Urinary bladder (tissue), 4 donors: Measurements from ENCODE around the gene RPL22. TPM values are rescaled to one million over a fixed set of nuclear protein-coding genes. Genes with fewer than 3 reads are reported as not detected.

ENCODE experiments used
- DNase-seq: peaks from one replicate; pipeline ENCODE4 v3.0.0-alpha.2; 2015; ENCODE audit errors: extremely low spot score
- H3K27ac ChIP-seq: one replicate; pipeline ENCODE4 v1.5.1; 2013; ENCODE audit warnings: low read depth, mild to moderate bottlenecking, moderate library complexity
- H3K36me3 ChIP-seq: one replicate; pipeline ENCODE4 v1.6.1; 2013; ENCODE audit warnings: mild to moderate bottlenecking, moderate library complexity; ENCODE audit not compliant: insufficient read depth
- H3K4me1 ChIP-seq: one replicate; pipeline ENCODE4 v1.6.1; 2013; ENCODE audit warnings: mild to moderate bottlenecking, moderate library complexity; ENCODE audit not compliant: insufficient read depth
- H3K4me3 ChIP-seq: one replicate; pipeline ENCODE4 v1.5.1; 2013; ENCODE audit warnings: low read depth, low read length
- WGBS: extraction: QIAGEN DNeasy Blood & Tissue Kit; methylation state at CpG from one replicate; pipeline ENCODE4 v1.1.7; 2013; 5-methylcytosine and 5-hydroxymethylcytosine counted together
- polyA plus RNA-seq: library from polyadenylated mRNA; stranded (reverse); fragments of 200-250 nt; gene quantifications from one replicate; pipeline ENCODE4 v1.2.3, GENCODE V29; 2013
- total RNA-seq: library from RNA; depleted of rRNA; stranded (reverse); fragments of >200 nt; gene quantifications from one replicate; pipeline ENCODE4 v1.2.3, GENCODE V29; 2014
- donor health status: healthy with polysubstance abuse.
- donor health status: healthy.

The RPL22 gene
- total RNA-seq (229 TPM), polyA plus RNA-seq (509 TPM)

- H3K4me1 ChIP-seq = no peaks in the 10 kb centered on the region
- H3K36me3 ChIP-seq = peaks cover 1% of the 10 kb centered on the region
- peak within 1 kb of the TSS; percentile 99 for H3K4me3 ChIP-seq
- under 1% methylated on average over 53 of the region's 53 CpGs for WGBS
- peak; percentile 98 for DNase-seq
- peak within 1 kb of the TSS; percentile 60 for H3K27ac ChIP-seq
These were observed at the start of gene RPL22 for GRCh38 chr1:6199298-6200187. TSS of gene RPL22 (minus strand) at chr1:6199595. CDS start at chr1:6199573, 22 bp downstream.

- Histone ChIP-seq H3K4me1 (no peaks in the 10 kb centered on the region), H3K36me3 (no peaks in the 10 kb centered on the region), H3K27ac (no peak overlapping the region), H3K4me3 (no peak overlapping the region)
- no peak for DNase-seq
- 67% methylated on average over 14 of the region's 14 CpGs for WGBS
These were observed 48.9 kb upstream of the RPL22 start for GRCh38 chr1:6248161-6248776.

GRCh38 chr1:6247651-6248050 is 48.3 kb upstream of the RPL22 start:
- DNase-seq = no peak

GRCh38 chr1:6246497-6247467 is 47.4 kb upstream of the RPL22 start:
- Histone ChIP-seq H3K36me3 (no peaks in the 10 kb centered on the region), H3K27ac (no peak overlapping the region), H3K4me3 (no peak overlapping the region), H3K4me1 (peaks cover 3% of the 10 kb centered on the region)
- DNase-seq = no peak
- 5% methylated on average over 30 of the region's 30 CpGs for WGBS

More at GRCh38 chr1:6247651-6248050, 48.3 kb upstream of the RPL22 start:
- H3K4me3 ChIP-seq = no peak overlapping the region
- 79% methylated on average over 5 of the region's 5 CpGs for WGBS
- H3K36me3 ChIP-seq = no peaks in the 10 kb centered on the region
- H3K27ac ChIP-seq = no peak overlapping the region
- H3K4me1 ChIP-seq = no peaks in the 10 kb centered on the region

GRCh38 chr1:6245869-6246496 is 46.6 kb upstream of the RPL22 start:
- no peaks in the 10 kb centered on the region for H3K36me3 ChIP-seq
- peaks cover 3% of the 10 kb centered on the region for H3K4me1 ChIP-seq
- H3K4me3 ChIP-seq = no peak overlapping the region
- no peak for DNase-seq
- no peak overlapping the region for H3K27ac ChIP-seq
- WGBS = 2% methylated on average over 49 of the region's 49 CpGs

- Histone ChIP-seq H3K27ac (no peak overlapping the region), H3K36me3 (no peaks in the 10 kb centered on the region), H3K4me3 (no peak overlapping the region), H3K4me1 (peaks cover 3% of the 10 kb centered on the region)
- 1% methylated on average over 79 of the region's 79 CpGs for WGBS
- DNase-seq = no peak
These were observed 45.9 kb upstream of the RPL22 start for GRCh38 chr1:6245086-6245868.

- H3K4me1 ChIP-seq = peaks cover 3% of the 10 kb centered on the region
- WGBS = 2% methylated on average over 24 of the region's 24 CpGs
These were observed 45.1 kb upstream of the RPL22 start for GRCh38 chr1:6244401-6245049.

GRCh38 chr1:6243993-6244392 is 44.6 kb upstream of the RPL22 start, which contains the start of gene HES3:
TSS of gene HES3 (plus strand) at chr1:6244179. CDS start at chr1:6244366, 187 bp downstream.
- Histone ChIP-seq H3K36me3 (no peaks in the 10 kb centered on the region), H3K4me1 (peaks cover 3% of the 10 kb centered on the region), H3K4me3 (no peak within 1 kb of the TSS), H3K27ac (no peak within 1 kb of the TSS)
- no peak for DNase-seq
- WGBS = 2% methylated on average over 16 of the region's 16 CpGs

More at GRCh38 chr1:6244401-6245049, 45.1 kb upstream of the RPL22 start:
- Histone ChIP-seq H3K4me3 (no peak overlapping the region), H3K27ac (no peak overlapping the region), H3K36me3 (no peaks in the 10 kb centered on the region)
- DNase-seq = no peak

- Histone ChIP-seq H3K4me3 (no peak overlapping the region), H3K27ac (no peak overlapping the region), H3K4me1 (peaks cover 3% of the 10 kb centered on the region), H3K36me3 (no peaks in the 10 kb centered on the region)
- WGBS = 24% methylated on average over 20 of the region's 20 CpGs
- DNase-seq = no peak
These were observed 43.8 kb upstream of the RPL22 start for GRCh38 chr1:6243053-6243834.

- no peaks in the 10 kb centered on the region for H3K36me3 ChIP-seq
- H3K27ac ChIP-seq = no peak overlapping the region
- WGBS = under 1% methylated on average over 99 of the region's 99 CpGs
- H3K4me1 ChIP-seq = peaks cover 3% of the 10 kb centered on the region
- peak overlapping the region; percentile 6 for H3K4me3 ChIP-seq
- no peak for DNase-seq
These were observed 42.7 kb upstream of the RPL22 start for GRCh38 chr1:6241887-6242740.
